ENCODE measurements around the gene COL8A1.

Gene COL8A1

DNA sequence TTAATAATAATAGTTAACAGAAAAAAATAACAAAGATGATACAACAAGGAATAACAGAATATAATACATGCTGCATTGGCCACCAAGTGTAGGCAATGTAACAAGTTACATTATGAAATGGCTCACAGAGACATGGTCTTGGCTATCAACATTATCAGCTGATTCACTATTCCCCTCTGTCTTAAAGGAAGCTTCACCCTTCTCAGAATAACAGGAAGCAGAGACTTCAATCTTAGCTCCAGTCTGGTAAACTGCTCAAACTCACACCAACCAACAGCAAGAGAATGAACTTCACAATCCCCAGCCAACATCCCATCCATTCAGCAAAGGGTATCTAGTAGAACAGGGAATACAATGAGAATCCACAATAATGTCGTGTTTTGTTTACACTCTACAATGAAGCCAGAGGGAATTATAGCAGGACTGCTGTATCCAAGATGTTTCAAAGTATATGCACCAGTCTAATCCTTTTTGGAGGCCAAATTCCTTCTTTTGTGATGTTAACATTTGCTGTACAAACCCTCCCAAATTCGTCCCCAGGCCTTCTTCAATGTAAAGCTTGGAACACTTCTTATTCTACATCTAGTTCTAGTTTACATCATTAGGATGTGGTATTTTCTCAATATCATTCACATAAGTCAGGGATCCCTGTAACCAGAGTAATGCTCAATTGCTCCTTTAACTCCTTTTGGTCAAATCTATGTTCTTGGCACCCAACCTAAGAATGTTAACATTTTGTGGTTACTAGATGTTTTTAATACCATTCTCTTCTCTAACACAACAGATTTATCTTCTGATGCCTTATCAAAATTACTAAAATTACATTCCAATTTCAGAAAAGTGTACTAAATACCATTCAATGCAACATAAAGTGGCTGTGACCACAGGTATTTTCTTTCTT is 126.9 kb downstream of the COL8A1 start:
- DNase-seq: no peak

DNA sequence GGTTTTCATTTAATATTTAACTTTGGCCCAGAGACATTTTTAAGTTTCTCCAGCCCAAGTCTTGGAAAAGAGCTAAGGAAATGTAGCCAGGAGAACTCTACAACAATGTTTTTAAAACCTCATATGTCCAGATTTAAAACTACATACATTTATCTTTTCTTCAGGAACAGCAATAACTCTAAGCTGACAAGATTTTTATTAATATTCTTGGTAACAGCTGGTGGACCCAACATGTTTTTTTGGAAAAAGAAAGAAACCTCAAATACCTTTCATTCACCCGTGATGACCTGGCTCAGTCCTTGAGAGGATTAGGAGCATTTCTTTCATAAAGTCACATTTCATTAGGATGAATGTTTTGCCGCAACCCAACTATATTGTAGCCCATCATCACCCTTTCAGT is 128.9 kb downstream of the COL8A1 start:
- DNase-seq: no peak

DNA sequence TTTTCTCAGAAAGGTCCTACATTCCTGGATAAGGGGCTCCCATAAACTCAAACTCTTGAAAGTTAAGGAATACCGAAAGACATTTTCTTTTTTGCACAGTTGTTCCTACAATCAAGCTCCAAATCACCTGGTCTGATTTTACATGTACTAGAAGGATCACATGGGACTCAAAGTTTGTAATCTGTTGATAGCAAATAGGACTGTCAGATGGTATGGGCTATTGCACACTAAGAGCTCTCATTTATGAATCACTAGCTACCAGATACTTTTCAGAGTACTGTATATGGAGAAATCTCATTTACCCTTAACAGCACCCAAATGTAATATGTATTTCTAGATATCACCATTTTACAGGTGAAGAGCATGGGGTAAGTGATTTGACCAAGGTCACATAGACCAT is 129.7 kb downstream of the COL8A1 start:
- DNase-seq: no peak

DNA sequence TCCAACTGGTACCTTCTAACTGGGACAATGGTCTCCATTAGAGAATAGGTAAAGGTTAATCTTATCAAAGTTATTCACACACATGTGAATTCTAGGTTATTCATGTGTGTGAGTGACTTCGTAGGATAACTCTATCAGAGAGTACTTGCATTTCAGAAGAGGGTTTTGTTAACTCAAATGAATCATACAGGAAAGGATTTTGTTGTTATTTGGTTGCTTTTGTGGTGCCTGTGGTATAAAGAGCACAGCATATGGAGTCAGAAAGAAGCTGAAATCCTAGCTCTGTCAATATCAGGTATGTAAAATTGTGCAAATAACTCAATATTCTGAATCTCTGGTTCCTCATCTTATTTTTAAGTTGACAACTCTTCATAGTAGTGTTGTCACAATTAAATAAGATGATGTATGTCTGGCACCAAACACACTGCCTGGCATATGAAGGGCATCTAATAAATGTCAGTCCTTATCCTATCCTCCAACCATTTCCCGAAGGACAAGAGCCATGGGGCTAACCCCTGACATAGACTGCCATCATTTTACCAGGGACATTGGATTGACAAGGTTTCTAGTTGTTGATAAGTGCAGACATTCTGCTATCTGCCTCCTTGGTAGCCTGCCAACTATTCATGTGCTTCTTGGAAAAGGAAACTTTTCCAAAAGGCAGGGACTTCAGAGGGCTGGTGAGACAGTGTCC is 130.6 kb downstream of the COL8A1 start:
- DNase-seq: no peak

DNA sequence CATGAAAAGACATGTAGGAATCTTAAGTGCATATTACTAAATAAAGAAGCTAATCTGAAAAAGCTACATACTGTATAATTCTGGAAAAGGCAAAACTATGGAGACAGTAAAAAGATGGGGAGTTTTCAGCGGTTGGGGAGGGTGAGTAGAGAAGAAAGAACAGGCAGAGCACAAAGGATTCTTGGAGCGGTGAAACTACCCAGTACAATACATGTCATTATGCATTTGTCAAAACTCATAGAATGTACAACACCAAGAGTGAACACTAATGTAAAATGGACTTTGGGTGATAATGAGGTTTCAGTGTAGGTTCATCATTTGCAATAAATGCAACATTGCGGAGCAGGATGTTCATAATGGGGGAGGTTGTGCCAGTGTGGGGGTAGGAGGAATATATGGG is 133.8 kb downstream of the COL8A1 start:
- DNase-seq: no peak

DNA sequence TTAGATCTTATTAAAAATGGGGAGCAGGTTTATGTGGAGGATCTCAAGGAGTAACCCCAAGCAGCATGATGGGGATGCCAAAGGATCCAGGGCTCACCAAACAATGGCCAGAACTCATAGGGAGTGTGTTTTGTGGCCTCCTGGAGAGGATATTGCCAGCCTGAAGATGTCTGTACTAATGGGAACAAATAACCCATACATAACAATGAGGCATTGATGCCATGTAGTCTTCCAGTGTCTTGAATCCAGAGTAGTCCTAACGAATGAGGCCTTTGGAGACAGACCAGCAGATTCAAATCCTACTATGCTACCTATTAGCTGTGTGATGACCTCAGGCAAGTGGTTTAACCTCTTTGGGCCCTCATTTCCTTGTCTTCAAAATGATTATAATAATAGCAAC is 134.3 kb downstream of the COL8A1 start:
- DNase-seq: no peak

DNA sequence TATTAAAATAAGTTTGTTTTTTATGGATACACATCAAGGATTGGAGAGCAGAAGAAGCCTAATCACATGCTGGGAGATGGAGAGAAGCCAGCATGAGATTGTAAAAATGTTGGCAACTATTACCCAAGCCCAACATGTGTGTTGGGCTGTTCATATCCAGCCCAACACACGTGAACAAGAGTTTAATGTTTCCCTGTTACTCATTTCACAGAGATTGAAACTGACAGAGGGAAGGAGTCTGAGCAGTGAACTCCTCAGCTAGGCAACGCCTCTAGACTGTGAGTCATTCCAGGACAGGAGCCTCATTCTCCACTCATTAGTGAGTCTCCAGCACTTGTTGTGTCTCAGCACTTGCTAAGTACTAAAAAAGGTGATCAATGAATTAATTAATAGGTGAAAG is 136.1 kb downstream of the COL8A1 start:
- DNase-seq: no peak

DNA sequence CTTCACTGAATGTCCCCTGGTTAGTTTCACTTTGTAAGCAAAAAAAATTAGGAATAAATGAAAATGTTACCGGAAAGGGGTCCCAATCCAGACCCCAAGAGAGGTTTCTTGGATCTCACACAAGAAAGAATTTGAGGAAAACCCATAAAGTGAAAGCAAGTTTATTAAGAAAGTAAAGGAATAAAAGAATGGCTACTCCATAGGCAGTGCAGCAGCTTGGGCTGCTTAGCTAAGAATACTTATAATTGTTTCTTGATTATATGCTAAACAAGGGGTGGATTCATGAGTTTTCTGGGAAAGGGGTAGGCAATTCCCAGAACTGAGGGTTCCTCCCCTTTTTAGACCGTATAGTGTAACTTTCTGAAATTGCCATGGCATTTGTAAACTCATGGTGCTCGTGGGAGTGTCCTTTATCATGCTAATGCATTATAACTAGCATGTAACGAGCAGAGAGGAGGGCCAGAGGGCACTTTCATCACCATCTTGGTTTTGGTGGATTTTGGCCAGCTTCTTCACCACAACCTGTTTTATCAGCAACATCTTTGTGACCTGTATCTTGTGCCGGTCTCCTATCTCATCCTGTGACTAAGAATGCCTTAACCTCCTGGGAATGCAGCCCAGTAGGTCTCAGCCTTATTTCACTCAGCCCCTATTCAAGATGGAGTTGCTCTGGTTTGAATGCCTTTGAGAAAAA is 138.3 kb downstream of the COL8A1 start:
- DNase-seq: no peak

DNA sequence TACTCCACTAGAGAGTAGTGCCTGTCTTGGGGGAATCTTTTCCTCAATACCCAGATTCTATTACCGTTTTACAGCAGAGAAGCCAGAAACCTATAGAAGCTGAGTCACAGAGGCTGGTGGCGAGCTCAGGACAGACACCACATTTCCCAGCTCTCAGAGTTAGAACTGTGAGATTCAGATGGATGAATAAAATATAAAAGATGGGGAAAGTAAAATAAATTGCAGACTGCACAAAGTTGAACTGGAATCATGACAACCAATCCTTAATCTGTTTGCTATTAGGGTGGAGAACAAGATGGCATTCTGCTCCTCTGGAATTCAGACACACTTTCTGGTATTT is 138.8 kb downstream of the COL8A1 start:
- DNase-seq: no peak

DNA sequence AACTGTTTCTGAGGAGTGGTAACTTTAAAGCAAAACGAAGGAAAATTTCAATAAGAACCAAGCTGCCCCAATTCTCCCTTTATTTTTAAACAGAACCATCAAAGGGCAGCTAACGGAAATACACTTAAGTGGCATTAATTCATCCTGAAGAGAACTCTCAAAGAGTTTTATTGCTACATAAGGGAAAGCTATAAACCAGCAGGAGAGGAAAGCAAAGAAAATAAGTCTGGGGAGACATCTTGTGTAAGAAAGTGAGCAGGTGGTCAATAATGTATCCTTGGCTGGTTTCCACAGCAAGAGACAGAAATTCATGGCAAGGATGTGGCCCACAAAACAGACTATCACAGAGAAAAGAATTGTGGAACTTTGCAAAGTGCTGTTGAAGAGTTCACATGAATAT is 139.3 kb downstream of the COL8A1 start:
- no peak for DNase-seq

DNA sequence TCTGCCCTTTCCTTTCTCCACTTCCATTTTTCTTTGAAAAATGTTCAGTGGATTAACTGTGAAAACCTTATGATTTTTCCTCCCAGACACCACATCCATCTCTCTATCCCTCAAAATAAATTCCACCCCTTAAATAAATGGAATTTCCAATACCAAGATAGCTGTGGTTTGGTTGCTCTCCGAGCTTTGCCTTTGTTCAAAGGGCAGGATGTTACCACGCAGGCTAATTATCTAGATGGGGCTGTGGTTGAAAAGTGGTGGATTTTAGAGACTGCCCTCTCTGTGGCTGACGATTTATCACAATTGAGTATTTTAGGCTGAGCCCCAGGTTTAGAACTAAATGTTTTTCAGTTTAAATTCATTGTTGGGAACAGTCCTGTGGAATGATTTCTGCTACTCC is 142.4 kb downstream of the COL8A1 start:
- DNase-seq: no peak

DNA sequence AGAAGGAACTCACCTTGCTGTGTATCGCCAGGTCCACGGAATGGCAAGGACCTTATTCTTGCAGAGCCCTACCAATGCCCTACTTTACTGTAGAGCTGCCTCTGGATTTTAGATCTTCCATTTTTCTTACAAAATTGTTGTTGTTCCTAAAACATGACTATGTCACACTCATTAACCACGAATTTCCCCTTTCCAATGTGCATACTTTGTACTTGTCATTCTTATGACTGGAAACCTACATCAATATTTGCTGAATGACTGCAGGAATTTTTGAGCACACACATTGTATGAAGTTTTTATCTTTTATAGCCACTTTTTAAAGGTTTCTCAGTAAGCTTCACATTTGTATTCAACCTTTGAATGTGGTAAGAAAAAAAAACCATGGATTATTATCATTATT is 143.4 kb downstream of the COL8A1 start:
- DNase-seq: no peak

DNA sequence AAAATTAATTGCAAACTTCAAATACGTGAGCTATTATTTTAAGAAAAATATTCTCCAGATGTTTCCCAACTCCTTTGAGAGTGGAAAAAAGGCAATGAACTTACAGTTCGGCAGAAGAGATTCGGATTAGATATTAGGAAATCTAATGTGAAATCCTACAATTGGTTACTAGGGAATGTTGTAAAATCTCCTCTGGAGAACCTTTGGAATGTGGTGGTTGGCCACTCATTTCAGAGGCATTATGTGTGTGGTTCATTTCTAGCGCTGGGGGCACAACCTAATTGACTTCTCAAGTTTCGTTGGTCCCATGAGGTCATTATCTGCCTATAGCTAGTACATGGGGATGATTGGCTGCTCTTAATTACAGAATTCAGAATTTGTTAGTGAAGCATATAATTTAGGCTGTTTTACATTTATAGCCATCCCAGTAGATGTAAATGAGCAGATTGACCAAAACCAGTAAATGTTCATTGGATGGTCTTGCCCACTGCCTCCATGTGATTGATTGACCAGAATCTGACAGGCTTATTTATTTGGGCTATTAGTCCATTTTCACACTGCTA is 144.7 kb downstream of the COL8A1 start:
- DNase-seq: no peak

DNA sequence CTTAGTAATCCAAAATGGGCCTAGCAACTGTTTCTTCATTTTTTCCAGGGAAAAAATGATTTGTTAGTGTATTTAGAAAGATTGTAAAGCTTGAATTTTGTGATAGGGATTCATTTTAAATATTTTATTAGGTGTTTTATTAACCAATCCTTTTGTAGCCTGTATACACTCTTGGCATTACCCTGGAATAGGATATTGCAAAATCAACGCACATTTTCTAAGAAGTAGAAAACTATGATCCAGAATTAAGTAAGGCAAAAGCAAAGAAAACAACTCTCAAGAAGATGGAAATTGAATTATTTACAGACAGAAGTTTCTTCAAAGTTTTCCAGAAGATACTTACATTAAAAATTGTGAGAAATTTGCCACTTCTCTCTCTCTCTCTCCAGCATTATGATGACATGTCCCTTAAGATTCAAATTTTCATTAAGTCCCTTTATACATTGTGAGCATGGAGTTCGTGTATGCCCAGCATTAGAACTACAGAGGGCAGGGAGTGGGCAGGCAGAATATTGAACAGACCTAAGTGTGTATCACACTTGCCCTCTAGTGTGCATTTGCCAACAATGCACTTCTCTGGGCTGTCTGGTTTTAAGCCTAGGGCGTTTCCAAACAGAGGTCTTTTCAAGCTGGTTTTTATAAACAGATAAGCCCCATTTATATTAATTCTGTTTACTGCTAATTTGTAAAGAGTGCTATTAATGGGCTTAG is 150.8 kb downstream of the COL8A1 start:
- DNase-seq: no peak

DNA sequence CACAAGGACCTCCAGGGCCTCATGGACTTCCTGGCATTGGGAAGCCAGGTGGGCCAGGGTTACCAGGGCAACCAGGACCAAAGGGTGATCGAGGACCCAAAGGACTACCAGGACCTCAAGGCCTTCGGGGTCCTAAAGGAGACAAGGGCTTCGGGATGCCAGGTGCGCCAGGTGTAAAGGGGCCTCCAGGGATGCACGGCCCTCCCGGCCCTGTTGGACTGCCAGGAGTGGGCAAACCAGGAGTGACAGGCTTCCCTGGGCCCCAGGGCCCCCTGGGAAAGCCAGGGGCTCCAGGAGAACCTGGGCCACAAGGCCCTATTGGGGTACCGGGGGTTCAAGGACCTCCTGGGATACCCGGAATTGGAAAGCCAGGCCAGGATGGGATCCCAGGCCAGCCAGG is 156.1 kb downstream of the COL8A1 start:
- no peak for DNase-seq

DNA sequence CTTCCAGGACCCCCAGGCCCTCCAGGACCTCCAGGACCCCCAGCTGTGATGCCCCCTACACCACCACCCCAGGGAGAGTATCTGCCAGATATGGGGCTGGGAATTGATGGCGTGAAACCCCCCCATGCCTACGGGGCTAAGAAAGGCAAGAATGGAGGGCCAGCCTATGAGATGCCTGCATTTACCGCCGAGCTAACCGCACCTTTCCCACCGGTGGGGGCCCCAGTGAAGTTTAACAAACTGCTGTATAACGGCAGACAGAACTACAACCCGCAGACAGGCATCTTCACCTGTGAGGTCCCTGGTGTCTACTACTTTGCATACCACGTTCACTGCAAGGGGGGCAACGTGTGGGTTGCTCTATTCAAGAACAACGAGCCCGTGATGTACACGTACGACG is 157.2 kb downstream of the COL8A1 start:
- no peak for DNase-seq

DNA sequence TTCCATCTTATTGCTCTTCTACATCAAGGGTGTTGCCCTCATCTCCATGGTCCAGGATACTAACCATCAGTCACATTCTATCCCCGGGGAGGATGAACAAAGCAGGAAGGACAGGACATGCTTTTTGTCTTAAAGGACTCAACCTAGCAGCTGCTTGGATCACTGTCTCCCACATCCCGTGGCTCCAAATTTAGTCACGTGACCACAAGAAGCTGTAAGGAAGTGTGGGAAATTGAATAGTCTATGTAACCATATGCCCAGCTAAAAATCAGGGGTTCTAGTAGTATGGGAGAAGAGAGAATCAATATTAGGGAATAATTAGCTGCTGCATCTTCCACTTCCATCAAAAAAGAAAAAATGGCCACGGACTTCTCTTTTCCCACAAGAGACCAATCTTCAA is 161.0 kb downstream of the COL8A1 start:
- DNase-seq: no peak

DNA sequence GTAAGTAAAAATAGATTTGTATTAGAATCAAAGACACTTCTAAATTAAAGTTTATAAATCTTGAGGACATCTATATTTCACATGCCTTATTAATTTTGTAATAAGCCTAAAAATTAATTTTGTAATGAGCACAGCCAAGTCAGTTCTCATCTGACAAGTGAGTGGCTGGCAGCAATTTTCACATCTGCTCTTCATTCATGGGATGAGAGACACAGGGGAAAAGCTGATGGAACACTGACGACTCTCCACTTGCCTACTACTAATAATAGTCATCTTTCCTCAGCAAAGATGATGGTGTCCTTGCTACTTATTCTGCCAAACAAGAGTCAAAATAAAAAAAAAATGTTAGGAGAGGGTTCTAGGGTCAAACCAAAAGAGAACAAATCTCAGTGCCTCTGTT is 164.9 kb downstream of the COL8A1 start:
- DNase-seq: no peak

DNA sequence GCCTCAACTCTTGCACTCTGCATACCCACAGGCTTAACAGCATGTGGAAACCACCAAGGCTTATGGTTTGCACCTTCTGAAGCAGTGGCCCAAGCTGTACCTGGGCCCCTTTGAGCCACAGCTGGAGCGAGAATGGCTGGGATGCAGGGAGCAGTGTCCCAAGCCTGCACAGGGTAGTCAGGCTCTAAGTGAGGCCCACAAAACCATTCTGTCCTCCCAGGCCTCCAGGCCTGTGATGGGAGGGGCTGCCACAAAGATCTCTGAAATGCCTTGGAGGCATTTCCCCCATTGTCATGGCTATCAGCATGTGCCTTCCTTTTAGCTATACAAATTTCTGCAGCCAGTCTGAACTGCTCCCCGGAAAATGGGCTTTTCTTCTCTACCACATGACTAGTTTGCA is 166.8 kb downstream of the COL8A1 start:
- DNase-seq: no peak

DNA sequence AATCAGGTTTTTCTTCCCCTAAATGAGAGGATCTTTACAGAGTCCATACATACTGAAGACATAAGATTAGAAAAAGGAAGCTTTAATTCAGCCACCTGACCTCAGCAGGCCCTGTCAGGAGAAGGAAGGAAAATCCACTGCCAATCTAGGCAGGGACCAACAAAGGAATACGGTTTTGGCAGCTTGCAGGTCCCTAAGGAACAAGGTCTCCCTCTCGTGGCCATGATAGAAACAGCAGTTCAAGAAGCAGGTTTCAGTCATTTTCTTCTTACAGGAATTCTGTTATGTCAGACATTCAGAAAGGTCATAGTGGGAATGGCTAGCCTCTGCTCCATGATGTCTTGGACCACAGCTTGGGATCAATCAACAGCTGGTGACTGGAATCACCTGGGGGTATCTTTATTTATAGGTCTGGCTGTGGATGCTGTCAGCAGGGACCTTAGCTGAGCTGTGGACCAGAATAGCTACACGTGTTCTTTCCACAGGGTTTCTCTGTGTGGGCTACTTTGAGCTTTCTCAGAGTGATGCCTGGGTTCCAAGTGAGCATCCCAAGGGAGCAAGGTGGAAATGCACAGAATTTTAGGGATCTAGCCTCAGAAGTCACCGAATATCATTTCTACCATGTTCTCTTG is 169.9 kb downstream of the COL8A1 start:
- DNase-seq: no peak

DNA sequence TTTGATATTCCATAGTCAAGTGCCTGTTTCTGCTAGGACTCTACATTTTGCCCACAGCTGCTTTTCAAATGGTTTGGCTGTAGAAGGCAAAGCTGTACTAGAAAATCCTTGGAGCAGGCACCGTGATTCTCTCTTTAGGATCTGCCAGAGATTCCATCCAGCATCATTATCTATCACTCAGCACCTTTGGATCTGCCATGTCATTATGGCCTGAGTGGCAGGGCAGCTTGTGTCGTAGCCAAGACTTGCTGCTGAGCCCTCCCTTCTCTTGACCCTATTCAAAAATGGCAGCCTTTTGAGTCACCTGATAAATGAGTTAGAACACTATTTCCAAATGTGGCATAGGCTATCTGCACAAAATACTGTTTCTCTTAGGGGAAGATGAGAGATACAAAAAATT is 171.2 kb downstream of the COL8A1 start:
- no peak for DNase-seq

DNA sequence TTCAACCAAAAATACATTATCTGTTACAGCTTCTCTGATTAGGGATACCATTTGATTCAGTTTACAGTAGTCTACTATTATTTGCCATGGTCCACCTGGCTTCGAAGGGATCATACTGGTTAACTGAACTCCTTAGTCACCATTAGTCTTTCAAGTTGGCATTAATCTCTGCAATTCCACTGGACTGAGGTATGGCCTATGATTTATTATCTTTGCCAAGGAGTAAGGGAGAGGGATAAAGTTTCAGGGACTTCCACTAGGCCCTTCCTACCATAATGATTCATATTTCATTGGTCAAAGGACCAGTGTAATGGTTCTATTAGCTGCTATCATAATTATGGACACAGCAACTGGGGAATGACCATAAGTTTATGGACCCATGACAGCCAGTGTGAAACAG is 172.0 kb downstream of the COL8A1 start:
- DNase-seq: no peak

DNA sequence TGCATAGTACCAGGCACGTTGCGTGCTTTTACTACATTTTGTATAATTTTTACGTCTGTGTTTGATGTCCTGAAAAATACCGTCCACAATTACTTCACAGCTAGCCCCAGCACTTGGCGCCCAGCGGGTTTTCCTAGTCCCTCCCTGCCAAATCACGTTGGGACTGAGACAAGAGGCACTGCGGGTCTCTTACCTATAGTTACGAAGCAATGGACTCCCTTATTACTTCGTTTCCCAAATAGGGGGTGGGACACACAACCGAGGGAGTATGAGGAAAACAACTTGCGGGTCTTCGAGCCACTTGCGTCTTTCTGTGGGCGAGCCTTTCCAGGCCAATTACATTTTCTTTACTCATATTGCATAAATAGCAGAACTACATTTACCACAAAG is 178.6 kb downstream of the COL8A1 start:
- no peak for DNase-seq
